Neural cell (in vitro differentiated cells): ENCODE results near the gene TLE1. TPM values are rescaled to one million over a fixed set of nuclear protein-coding genes. Genes with fewer than 3 reads are reported as not detected.

Experiments used
- H2AFZ ChIP-seq: fragments of 200-600, 300-800 bp; sonication (generic), shearing (Covaris generic); 2 replicates; pipeline ENCODE4 v1.6.0; 2014; ENCODE audit warnings: low read depth, mild to moderate bottlenecking, antibody characterized with exemption, low read length, moderate library complexity
- H3F3A ChIP-seq: fragments of 200-600 bp; shearing (Covaris generic); 2 replicates; pipeline ENCODE4 v1.6.1; 2016; ENCODE audit warnings: mild to moderate bottlenecking, moderate library complexity, mixed read lengths, antibody characterized with exemption, low read length; ENCODE audit not compliant: insufficient read depth, poor library complexity, severe bottlenecking
- H3K27ac ChIP-seq: fragments of 200-600, 300-800 bp; sonication (generic), shearing (Covaris generic); 2 replicates; pipeline ENCODE4 v1.5.1; 2014; ENCODE audit warnings: mild to moderate bottlenecking, low read length, moderate library complexity
- H3K27me3 ChIP-seq: fragments of 300-800, 200-600 bp; sonication (generic), shearing (Covaris generic); 2 replicates; pipeline ENCODE4 v1.6.0; 2014; ENCODE audit warnings: mild to moderate bottlenecking, low read depth, low read length, moderate library complexity; ENCODE audit not compliant: insufficient read depth
- H3K36me3 ChIP-seq: fragments of 300-800, 200-600 bp; sonication (generic), shearing (Covaris generic); 2 replicates; pipeline ENCODE4 v1.5.1; 2014; ENCODE audit warnings: mild to moderate bottlenecking, antibody characterized with exemption, low read length, moderate library complexity; ENCODE audit not compliant: insufficient read depth
- H3K4me2 ChIP-seq: fragments of 300-800, 200-600 bp; sonication (generic), shearing (Covaris generic); 2 replicates; pipeline ENCODE4 v1.6.0; 2014; ENCODE audit warnings: mild to moderate bottlenecking, low read length
- H3K4me3 ChIP-seq: fragments of 300-800, 200-600 bp; sonication (generic), shearing (Covaris generic); 2 replicates; pipeline ENCODE4 v1.5.1; 2014; ENCODE audit warnings: mild to moderate bottlenecking, low read length, moderate library complexity
- H3K79me2 ChIP-seq: fragments of 200-600 bp; shearing (Covaris generic); replicated peaks from 2 replicates; pipeline ENCODE4 v1.6.0; 2014; ENCODE audit warnings: mild to moderate bottlenecking, low read length, moderate library complexity; ENCODE audit not compliant: insufficient read depth
- H3K9ac ChIP-seq: fragments of 300-800, 200-600 bp; sonication (generic), shearing (Covaris generic); 2 replicates; pipeline ENCODE4 v1.6.1; 2016; ENCODE audit warnings: mild to moderate bottlenecking, low read length, mixed read lengths
- H3K9me2 ChIP-seq: fragments of 200-600 bp; shearing (Covaris generic); 2 replicates; pipeline ENCODE4 v1.6.1; 2016; ENCODE audit warnings: mild to moderate bottlenecking, low read length, mixed read lengths; ENCODE audit not compliant: insufficient read depth
- H3K9me3 ChIP-seq: fragments of 200-600, 300-800 bp; sonication (generic), shearing (Covaris generic); 2 replicates; pipeline ENCODE4 v1.6.1; 2016; ENCODE audit warnings: mild to moderate bottlenecking, mixed run types, low read length, moderate library complexity, mixed read lengths
- H4K20me1 ChIP-seq: fragments of 200-600 bp; shearing (Covaris generic); 2 replicates; pipeline ENCODE4 v1.6.1; 2016; ENCODE audit warnings: mild to moderate bottlenecking, mixed run types; ENCODE audit not compliant: insufficient read depth
- EP300 ChIP-seq: fragments of 450-650 bp; conservative IDR thresholded peaks from 2 replicates; pipeline ENCODE4 v1.6.1; 2014; ENCODE audit warnings: antibody characterized with exemption, mild to moderate bottlenecking, moderate library complexity; ENCODE audit not compliant: poor library complexity, severe bottlenecking
- EZH2 ChIP-seq: fragments of 200-600, 300-800 bp; shearing (Covaris generic), sonication (generic); IDR thresholded peaks from 2 replicates; pipeline ENCODE4 v1.6.1; 2014; ENCODE audit warnings: antibody characterized with exemption, low read length, borderline replicate concordance, mild to moderate bottlenecking; ENCODE audit not compliant: insufficient read depth, poor library complexity, severe bottlenecking
- MXI1 ChIP-seq: fragments of 450-650 bp; conservative IDR thresholded peaks from 2 replicates; pipeline ENCODE4 v1.6.1; 2014; ENCODE audit warnings: antibody characterized with exemption, mild to moderate bottlenecking; ENCODE audit not compliant: poor library complexity, severe bottlenecking
- POLR2AphosphoS5 ChIP-seq: IDR thresholded peaks from 2 replicates; pipeline ENCODE4 v1.6.1; 2012
- RAD21 ChIP-seq: fragments of 450-650 bp; conservative IDR thresholded peaks from 2 replicates; pipeline ENCODE4 v1.6.1; 2014; ENCODE audit warnings: antibody characterized with exemption, mild to moderate bottlenecking, moderate library complexity
- SMC3 ChIP-seq: fragments of 450-650 bp; conservative IDR thresholded peaks from 2 replicates; pipeline ENCODE4 v1.6.1; 2014; ENCODE audit warnings: antibody characterized with exemption, mild to moderate bottlenecking, moderate library complexity; ENCODE audit not compliant: poor library complexity
- TAF1 ChIP-seq: IDR thresholded peaks from 2 replicates; pipeline ENCODE4 v1.6.1; 2012; ENCODE audit warnings: low read depth
- polyA plus RNA-seq: library from polyadenylated mRNA; depleted of rRNA; stranded (reverse); fragments of >200 nt; gene quantifications from 2 replicates; pipeline ENCODE4 v1.2.3, GENCODE V29; 2014
- TF ChIP-seq, protein P1 (sequence below): fragments of 450-650 bp; IDR thresholded peaks from 2 replicates; pipeline ENCODE4 v1.5.1; 2014; ENCODE audit warnings: antibody characterized with exemption, mild to moderate bottlenecking, moderate library complexity; ENCODE audit not compliant: poor library complexity, severe bottlenecking
- TF ChIP-seq, protein P2 (sequence below): IDR thresholded peaks from 2 replicates; pipeline ENCODE4 v1.6.1; 2012; ENCODE audit warnings: borderline replicate concordance

TLE1 gene
- polyA plus RNA-seq, 1 donor from 2014 or later: 93.6 TPM

DNA sequence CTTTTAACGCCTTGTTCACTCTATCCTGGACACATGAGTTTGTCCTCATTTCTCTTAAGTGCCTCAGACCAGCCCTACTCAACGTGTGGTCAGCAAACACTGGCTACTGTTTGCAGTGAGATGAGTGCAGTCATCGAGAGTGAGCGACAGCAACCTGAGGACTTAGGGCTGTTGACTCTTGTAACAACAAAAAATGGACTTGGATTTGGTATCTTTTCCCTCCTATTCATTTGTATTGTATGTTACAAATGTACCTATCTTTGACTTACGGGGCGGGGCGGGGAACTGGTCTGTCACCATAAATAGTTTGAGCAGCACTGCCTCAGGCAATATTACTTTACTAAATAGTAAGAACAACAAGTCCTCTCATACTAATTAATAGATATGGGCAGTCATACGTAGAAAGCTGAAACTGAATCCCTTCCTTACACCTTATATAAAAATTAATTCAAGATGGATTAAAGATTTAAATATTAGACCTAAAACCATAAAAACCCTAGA is 84.1 kb downstream of the TLE1 start:
- Histone ChIP-seq H3K79me2 (peaks cover 5% of the 10 kb centered on the region), H3K9me3 (no peaks in the 10 kb centered on the region), H4K20me1 (no peaks in the 10 kb centered on the region), H3K4me3 (no peak overlapping the region), H3K27ac (no peak overlapping the region), H3K4me2 (no peak overlapping the region), H3K36me3 (no peaks in the 10 kb centered on the region), H3K9me2 (no peaks in the 10 kb centered on the region), H3F3A (no peaks in the 10 kb centered on the region), H3K27me3 (no peaks in the 10 kb centered on the region), H2AFZ (no peak overlapping the region), H3K9ac (no peak overlapping the region)
- no peak for TF ChIP-seq EP300
- no peak for TF ChIP-seq TAF1
- TF ChIP-seq POLR2AphosphoS5: no peak
- TF ChIP-seq, protein P1, sequence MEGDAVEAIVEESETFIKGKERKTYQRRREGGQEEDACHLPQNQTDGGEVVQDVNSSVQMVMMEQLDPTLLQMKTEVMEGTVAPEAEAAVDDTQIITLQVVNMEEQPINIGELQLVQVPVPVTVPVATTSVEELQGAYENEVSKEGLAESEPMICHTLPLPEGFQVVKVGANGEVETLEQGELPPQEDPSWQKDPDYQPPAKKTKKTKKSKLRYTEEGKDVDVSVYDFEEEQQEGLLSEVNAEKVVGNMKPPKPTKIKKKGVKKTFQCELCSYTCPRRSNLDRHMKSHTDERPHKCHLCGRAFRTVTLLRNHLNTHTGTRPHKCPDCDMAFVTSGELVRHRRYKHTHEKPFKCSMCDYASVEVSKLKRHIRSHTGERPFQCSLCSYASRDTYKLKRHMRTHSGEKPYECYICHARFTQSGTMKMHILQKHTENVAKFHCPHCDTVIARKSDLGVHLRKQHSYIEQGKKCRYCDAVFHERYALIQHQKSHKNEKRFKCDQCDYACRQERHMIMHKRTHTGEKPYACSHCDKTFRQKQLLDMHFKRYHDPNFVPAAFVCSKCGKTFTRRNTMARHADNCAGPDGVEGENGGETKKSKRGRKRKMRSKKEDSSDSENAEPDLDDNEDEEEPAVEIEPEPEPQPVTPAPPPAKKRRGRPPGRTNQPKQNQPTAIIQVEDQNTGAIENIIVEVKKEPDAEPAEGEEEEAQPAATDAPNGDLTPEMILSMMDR: no peak
- TF ChIP-seq EZH2: no peak
- TF ChIP-seq SMC3: no peak
- TF ChIP-seq, protein P2, sequence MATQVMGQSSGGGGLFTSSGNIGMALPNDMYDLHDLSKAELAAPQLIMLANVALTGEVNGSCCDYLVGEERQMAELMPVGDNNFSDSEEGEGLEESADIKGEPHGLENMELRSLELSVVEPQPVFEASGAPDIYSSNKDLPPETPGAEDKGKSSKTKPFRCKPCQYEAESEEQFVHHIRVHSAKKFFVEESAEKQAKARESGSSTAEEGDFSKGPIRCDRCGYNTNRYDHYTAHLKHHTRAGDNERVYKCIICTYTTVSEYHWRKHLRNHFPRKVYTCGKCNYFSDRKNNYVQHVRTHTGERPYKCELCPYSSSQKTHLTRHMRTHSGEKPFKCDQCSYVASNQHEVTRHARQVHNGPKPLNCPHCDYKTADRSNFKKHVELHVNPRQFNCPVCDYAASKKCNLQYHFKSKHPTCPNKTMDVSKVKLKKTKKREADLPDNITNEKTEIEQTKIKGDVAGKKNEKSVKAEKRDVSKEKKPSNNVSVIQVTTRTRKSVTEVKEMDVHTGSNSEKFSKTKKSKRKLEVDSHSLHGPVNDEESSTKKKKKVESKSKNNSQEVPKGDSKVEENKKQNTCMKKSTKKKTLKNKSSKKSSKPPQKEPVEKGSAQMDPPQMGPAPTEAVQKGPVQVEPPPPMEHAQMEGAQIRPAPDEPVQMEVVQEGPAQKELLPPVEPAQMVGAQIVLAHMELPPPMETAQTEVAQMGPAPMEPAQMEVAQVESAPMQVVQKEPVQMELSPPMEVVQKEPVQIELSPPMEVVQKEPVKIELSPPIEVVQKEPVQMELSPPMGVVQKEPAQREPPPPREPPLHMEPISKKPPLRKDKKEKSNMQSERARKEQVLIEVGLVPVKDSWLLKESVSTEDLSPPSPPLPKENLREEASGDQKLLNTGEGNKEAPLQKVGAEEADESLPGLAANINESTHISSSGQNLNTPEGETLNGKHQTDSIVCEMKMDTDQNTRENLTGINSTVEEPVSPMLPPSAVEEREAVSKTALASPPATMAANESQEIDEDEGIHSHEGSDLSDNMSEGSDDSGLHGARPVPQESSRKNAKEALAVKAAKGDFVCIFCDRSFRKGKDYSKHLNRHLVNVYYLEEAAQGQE: no peak
- TF ChIP-seq MXI1: no peak
- no peak for TF ChIP-seq RAD21

DNA sequence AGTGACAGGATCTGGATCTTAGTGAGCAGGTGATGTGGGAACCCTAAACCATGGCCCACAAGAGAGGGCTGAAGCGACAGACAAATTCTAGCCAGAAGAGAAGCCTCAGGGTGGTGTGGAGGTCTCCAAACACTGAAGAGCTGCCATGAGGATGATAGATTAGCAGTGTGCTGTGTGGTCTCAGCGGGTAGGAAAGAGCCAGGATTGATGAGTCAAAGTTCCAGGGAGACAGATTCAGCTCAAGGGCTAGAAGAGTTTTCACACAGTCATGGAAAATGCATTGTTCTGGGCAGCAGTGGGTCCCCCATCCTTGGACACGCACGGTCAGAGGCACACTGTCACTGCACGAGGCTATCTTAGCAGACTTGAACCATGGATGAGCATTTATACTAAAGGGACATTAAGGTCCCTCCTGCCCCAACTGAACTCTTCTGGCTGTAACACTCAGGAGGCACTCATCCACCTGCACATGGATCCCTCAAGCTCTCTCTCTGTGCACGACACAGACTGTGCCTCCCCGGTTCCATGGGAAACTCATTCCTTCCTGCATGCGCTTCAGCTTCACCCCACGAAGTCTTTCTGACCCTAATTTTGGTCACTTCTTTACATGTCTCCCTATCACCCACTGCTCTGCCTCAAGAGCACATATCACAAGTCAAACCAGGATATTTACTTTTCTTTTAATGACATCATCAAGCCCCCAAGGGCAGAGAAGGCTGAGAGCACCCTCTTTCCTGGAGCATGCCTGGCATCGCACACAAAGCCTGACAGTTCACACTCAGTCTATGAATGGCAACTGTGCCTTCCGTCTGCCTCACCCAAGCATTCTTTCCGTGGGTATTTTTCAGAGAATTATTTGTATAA is 84.8 kb downstream of the TLE1 start:
- Histone ChIP-seq H3K4me3 (no peak overlapping the region), H4K20me1 (no peaks in the 10 kb centered on the region), H3K36me3 (no peaks in the 10 kb centered on the region), H3K4me2 (no peak overlapping the region), H3K9ac (no peak overlapping the region), H3K9me2 (no peaks in the 10 kb centered on the region), H3K9me3 (no peaks in the 10 kb centered on the region), H3F3A (no peaks in the 10 kb centered on the region), H3K27ac (no peak overlapping the region), H2AFZ (no peak overlapping the region), H3K27me3 (no peaks in the 10 kb centered on the region), H3K79me2 (peaks cover 5% of the 10 kb centered on the region)
- TF ChIP-seq SMC3: no peak
- TF ChIP-seq MXI1: no peak
- no peak for TF ChIP-seq POLR2AphosphoS5
- no peak for TF ChIP-seq EZH2
- no peak for TF ChIP-seq TAF1
